NT2/D1 (cell line): ENCODE measurements around the gene ABAT.

Experiments used
- DNase-seq: peaks from one replicate; pipeline ENCODE4 v3.0.0-alpha.2; 2011; ENCODE audit warnings: low read depth, low spot score
- H3K27me3 ChIP-seq: 2 replicates; pipeline ENCODE4 v1.6.0; 2011; ENCODE audit warnings: mild to moderate bottlenecking; ENCODE audit not compliant: insufficient read length, insufficient read depth
- H3K36me3 ChIP-seq: 2 replicates; pipeline ENCODE4 v1.6.1; 2011; ENCODE audit warnings: mild to moderate bottlenecking, low read length, mixed read lengths; ENCODE audit not compliant: insufficient read depth, insufficient read length
- H3K4me1 ChIP-seq: 2 replicates; pipeline ENCODE4 v1.5.1; 2011; ENCODE audit not compliant: insufficient read depth, insufficient read length
- H3K4me3 ChIP-seq: 2 replicates; pipeline ENCODE4 v1.5.1; 2011; ENCODE audit warnings: low read depth; ENCODE audit not compliant: insufficient read length
- H3K9ac ChIP-seq: 2 replicates; pipeline ENCODE4 v1.6.0; 2011; ENCODE audit warnings: low read depth; ENCODE audit not compliant: insufficient read length
- H3K9me3 ChIP-seq: 2 replicates; pipeline ENCODE4 v1.5.1; 2011; ENCODE audit warnings: mild to moderate bottlenecking, low read length; ENCODE audit not compliant: insufficient read depth
- SUZ12 ChIP-seq: IDR thresholded peaks from 2 replicates; pipeline ENCODE4 v1.6.1; 2011; ENCODE audit not compliant: insufficient read length, insufficient read depth; ENCODE audit errors: extremely low read depth
- YY1 ChIP-seq: IDR thresholded peaks from 2 replicates; pipeline ENCODE4 v1.6.1; 2011; ENCODE audit not compliant: insufficient read length, insufficient read depth
- ZNF274 ChIP-seq: IDR thresholded peaks from 2 replicates; pipeline ENCODE4 v1.6.1; 2011; ENCODE audit warnings: mild to moderate bottlenecking, low read depth, low read length

ABAT gene

GRCh38 chr16:8668113-8668512 lies 6.3 kb upstream of the ABAT start:
- DNase-seq: no peak
- Histone ChIP-seq H3K4me3 (no peak overlapping the region), H3K9me3 (no peaks in the 10 kb centered on the region), H3K4me1 (no peaks in the 10 kb centered on the region), H3K9ac (no peak overlapping the region), H3K36me3 (no peaks in the 10 kb centered on the region), H3K27me3 (peaks cover 12% of the 10 kb centered on the region)
- TF ChIP-seq YY1: no peak
- no peak for TF ChIP-seq SUZ12
- no peak for TF ChIP-seq ZNF274

GRCh38 chr16:8669481-8669880 lies 4.9 kb upstream of the ABAT start:
- peaks cover 23% of the 10 kb centered on the region for H3K27me3 ChIP-seq
- H3K4me1 ChIP-seq: no peaks in the 10 kb centered on the region
- DNase-seq: no peak

GRCh38 chr16:8670014-8670560 lies 4.3 kb upstream of the ABAT start:
- TF ChIP-seq SUZ12: no peak
- no peak for TF ChIP-seq YY1
- TF ChIP-seq ZNF274: no peak
- H3K9me3 ChIP-seq: no peaks in the 10 kb centered on the region

More at GRCh38 chr16:8669481-8669880, 4.9 kb upstream of the ABAT start:
- H3K4me3 ChIP-seq: no peak overlapping the region
- no peak overlapping the region for H3K9ac ChIP-seq
- H3K9me3 ChIP-seq: no peaks in the 10 kb centered on the region
- TF ChIP-seq ZNF274 (no peak), SUZ12 (no peak), YY1 (no peak)
- H3K36me3 ChIP-seq: no peaks in the 10 kb centered on the region

GRCh38 chr16:8673611-8674412 lies 605 bp upstream of the ABAT start:
- DNase-seq: no peak
- Histone ChIP-seq H3K4me1 (peaks cover 4% of the 10 kb centered on the region), H3K36me3 (no peaks in the 10 kb centered on the region), H3K9me3 (no peaks in the 10 kb centered on the region), H3K27me3 (peaks cover 40% of the 10 kb centered on the region), H3K4me3 (peak overlapping the region; percentile 53), H3K9ac (peak overlapping the region; percentile 74)
- no peak for TF ChIP-seq ZNF274

More at GRCh38 chr16:8670014-8670560, 4.3 kb upstream of the ABAT start:
- Histone ChIP-seq H3K4me1 (no peaks in the 10 kb centered on the region), H3K9ac (no peak overlapping the region), H3K36me3 (no peaks in the 10 kb centered on the region), H3K4me3 (no peak overlapping the region), H3K27me3 (peaks cover 29% of the 10 kb centered on the region)
- no peak for DNase-seq

- Histone ChIP-seq H3K9me3 (peaks cover 7% of the 10 kb centered on the region; the same call in 1 of the 2 replicates), H3K4me3 (peak overlapping the region; percentile 75), H3K9ac (no peak overlapping the region), H3K36me3 (no peaks in the 10 kb centered on the region), H3K4me1 (peaks cover 4% of the 10 kb centered on the region), H3K27me3 (peaks cover 40% of the 10 kb centered on the region)
- no peak for DNase-seq
- TF ChIP-seq SUZ12 (no peak), YY1 (no peak), ZNF274 (no peak)
These were observed 1.1 kb downstream of the ABAT start for GRCh38 chr16:8675183-8676159.

- TF ChIP-seq YY1: no peak
- TF ChIP-seq ZNF274: no peak
- no peak for TF ChIP-seq SUZ12
- Histone ChIP-seq H3K9ac (no peak overlapping the region), H3K27me3 (peaks cover 40% of the 10 kb centered on the region), H3K9me3 (peaks cover 7% of the 10 kb centered on the region; the same call in 1 of the 2 replicates), H3K36me3 (no peaks in the 10 kb centered on the region), H3K4me1 (peaks cover 4% of the 10 kb centered on the region), H3K4me3 (no peak overlapping the region)
- DNase-seq: no peak
These were observed 1.7 kb downstream of the ABAT start for GRCh38 chr16:8676160-8676547.
